ENCODE measurements around the gene ZNF783. TPM values are rescaled to one million over a fixed set of nuclear protein-coding genes. Genes with fewer than 3 reads are reported as not detected.

The ZNF783 gene
- total and polyA plus RNA-seq, 9 of the 15 experiments (the other 6 are each of a cell fraction or from before 2014, with no cell fraction given) = 0.66 to 11.2 (median 5.4) TPM

DNA sequence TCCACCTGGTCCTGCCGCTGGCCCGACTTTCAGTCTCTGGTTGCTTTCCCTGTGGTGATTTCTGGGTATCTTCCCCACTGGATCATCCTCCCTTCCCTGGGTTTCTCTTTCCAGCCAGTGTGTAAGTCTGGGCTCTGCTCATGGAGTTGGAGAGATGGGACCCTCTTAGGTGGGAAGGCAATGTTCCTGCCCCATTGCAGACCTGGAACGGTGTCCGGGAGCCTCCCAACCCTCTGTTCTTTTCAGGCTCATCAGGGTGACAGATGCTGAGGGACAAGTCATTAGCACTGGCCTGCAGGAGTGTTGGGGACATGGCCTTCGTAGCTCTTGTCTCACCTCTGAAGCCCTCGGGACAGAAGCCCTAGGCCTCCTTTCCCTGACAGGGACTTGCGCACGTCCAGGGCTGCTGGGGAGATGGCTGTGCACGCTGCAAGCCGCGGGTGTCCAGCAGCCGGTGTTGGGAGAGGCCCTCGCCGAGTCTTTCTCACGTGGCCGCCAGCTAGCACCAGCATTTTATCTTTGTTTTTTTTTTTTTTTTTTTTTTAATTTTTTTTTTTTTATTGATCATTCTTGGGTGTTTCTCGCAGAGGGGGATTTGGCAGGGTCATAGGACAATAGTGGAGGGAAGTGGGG, 17.2 kb downstream of the ZNF783 start:
- no peak overlapping the region for H3K4me2 ChIP-seq (ENCODE audit: insufficient read depth, low read length)
- WGBS (ENCODE audit: insufficient coverage, low coverage, missing lambda C conversion rate) = 36% methylated on average over 17 of the region's 17 CpGs
- peaks cover 13% of the 10 kb centered on the region for H4K20me1 ChIP-seq (replicated peaks; ENCODE audit: control insufficient read depth, insufficient read depth, low read length)
- ATAC-seq (peak; percentile 9), FAIRE-seq (no peak), DNase-seq (ENCODE audit: extremely low read depth in 1 of 4, low spot score in 3 of 4) (no peak)
- no TSS peak for BruUV-seq (replicated peaks)
- H3K4me1 ChIP-seq (replicated peaks in 1 of 2; ENCODE audit: control insufficient read depth in 2 of 2, insufficient read depth in 2 of 2, low read length in 2 of 2) = peaks cover 0 to 14% of the 10 kb centered on the region in 2 experiments; a peak in 1 of 5 replicates
- no peaks in the 10 kb centered on the region for H3K9me3 ChIP-seq (replicated peaks; ENCODE audit: control insufficient read depth, insufficient read depth, low read depth, low read length)
- intact Hi-C loops (cut with micrococcal nuclease) (no loop called here), in situ Hi-C loops (cut with MboI) (no loop called here)
- no peak overlapping the region for H3K9ac ChIP-seq (ENCODE audit: insufficient read depth in 1 of 2, low read depth in 2 of 2, low read length in 2 of 2)
- H3K27ac ChIP-seq (ENCODE audit: extremely low read depth, low read depth, low read length) = no peak overlapping the region
- POLR2A ChIA-PET = interaction anchor here (0.5 to 0.8 kb wide), 3 partner anchors 9 to 26 kb away, joined by 3 read pairs; no protein-coding TSS in a partner anchor
- no peak overlapping the region for H3K4me3 ChIP-seq
- H3K36me3 ChIP-seq (ENCODE audit: control insufficient read depth, insufficient read depth, low read length) = peaks cover 8% of the 10 kb centered on the region; the same call in 1 of the 3 replicates
- no peaks in the 10 kb centered on the region for H3K9me1 ChIP-seq (ENCODE audit: control insufficient read depth, insufficient read depth, low read length)
- CTCF ChIA-PET (ENCODE audit: low intra/inter-chr PET ratio) = no interaction called here
- no peak overlapping the region for H2AFZ ChIP-seq (ENCODE audit: low read depth, low read length)
- peaks cover 40 to 63% of the 10 kb centered on the region in 2 experiments for H3K27me3 ChIP-seq (ENCODE audit: control insufficient read depth in 2 of 2, insufficient read depth in 2 of 2, low read length in 2 of 2)
- TF ChIP-seq CBX3 (IDR thresholded peaks at IDR 0.05; ENCODE audit: borderline replicate concordance in 1 of 2, low read length in 2 of 2) (no peak), EZH2 (IDR thresholded peaks at IDR 0.05; ENCODE audit: borderline replicate concordance, low read depth, low read length) (peak; percentile 39; the same call in 1 of the 2 replicates)
- TF ChIP-seq, protein P1, sequence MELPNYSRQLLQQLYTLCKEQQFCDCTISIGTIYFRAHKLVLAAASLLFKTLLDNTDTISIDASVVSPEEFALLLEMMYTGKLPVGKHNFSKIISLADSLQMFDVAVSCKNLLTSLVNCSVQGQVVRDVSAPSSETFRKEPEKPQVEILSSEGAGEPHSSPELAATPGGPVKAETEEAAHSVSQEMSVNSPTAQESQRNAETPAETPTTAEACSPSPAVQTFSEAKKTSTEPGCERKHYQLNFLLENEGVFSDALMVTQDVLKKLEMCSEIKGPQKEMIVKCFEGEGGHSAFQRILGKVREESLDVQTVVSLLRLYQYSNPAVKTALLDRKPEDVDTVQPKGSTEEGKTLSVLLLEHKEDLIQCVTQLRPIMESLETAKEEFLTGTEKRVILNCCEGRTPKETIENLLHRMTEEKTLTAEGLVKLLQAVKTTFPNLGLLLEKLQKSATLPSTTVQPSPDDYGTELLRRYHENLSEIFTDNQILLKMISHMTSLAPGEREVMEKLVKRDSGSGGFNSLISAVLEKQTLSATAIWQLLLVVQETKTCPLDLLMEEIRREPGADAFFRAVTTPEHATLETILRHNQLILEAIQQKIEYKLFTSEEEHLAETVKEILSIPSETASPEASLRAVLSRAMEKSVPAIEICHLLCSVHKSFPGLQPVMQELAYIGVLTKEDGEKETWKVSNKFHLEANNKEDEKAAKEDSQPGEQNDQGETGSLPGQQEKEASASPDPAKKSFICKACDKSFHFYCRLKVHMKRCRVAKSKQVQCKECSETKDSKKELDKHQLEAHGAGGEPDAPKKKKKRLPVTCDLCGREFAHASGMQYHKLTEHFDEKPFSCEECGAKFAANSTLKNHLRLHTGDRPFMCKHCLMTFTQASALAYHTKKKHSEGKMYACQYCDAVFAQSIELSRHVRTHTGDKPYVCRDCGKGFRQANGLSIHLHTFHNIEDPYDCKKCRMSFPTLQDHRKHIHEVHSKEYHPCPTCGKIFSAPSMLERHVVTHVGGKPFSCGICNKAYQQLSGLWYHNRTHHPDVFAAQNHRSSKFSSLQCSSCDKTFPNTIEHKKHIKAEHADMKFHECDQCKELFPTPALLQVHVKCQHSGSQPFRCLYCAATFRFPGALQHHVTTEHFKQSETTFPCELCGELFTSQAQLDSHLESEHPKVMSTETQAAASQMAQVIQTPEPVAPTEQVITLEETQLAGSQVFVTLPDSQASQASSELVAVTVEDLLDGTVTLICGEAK (IDR thresholded peaks at IDR 0.05) = 0 out of 2 replicates have a peak, but pooled peaks have one; percentile 46
- TF ChIP-seq, protein P1 (CRISPR knock-in tag; IDR thresholded peaks at IDR 0.05) = no peak
- H3K79me2 ChIP-seq (ENCODE audit: control insufficient read depth, insufficient read depth, low read length) = no peaks in the 10 kb centered on the region
